ENCODE results near the gene BMPR1A. TPM values are rescaled to one million over a fixed set of nuclear protein-coding genes. Genes with fewer than 3 reads are reported as not detected.
"Not testable (repeated sequence)": the region's sequence is repeated elsewhere in the genome, so short reads cannot be mapped to it uniquely, and the experiment has no call there.

Gene BMPR1A
- polyA plus RNA-seq, 4 donors = 64.5 to 79.4 (median 71.1) TPM

DNA sequence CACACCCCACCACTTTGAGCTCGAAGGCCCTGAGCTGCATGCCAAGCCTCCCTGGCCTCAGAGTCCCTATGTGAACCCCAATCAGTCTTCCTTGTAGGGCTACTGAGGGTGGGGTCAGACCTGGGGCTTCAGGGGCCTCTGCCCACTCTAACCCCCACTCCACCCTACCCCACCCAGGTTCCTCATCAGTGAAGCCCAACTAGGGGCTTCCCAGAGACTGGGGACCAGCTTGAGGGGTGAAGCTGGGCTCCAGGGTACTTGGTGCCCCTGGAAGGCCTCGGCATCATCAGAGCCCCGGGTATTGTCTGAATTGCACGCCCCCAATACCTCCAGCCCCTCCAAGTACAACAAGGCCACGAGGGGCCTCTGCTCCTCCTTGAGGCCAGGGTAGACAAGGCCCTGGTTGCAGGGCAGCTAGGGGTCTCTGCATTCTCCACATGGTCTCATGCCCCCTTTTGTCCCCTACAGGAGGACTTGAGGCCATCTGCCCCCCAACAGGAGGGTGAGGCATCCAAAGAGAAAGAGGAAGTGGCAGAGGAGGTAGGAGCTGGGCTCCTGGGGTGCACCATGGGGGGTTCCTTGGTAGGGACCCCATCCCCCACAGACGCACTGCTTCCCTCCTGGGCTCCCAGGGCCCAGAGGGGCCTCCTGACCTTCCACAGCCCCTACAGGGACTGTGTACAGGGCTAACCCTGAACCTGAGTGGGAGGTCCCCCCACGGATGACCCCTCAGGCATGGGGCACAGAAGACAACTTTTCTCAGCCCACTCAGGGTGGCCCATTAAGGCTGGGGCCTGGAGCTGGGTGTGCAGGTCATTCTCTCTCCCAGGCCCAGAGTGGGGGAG, 205.9 kb downstream of the BMPR1A start:
- DNase-seq (ENCODE audit: low read depth in 4 of 4, low spot score in 2 of 4) = no peak

DNA sequence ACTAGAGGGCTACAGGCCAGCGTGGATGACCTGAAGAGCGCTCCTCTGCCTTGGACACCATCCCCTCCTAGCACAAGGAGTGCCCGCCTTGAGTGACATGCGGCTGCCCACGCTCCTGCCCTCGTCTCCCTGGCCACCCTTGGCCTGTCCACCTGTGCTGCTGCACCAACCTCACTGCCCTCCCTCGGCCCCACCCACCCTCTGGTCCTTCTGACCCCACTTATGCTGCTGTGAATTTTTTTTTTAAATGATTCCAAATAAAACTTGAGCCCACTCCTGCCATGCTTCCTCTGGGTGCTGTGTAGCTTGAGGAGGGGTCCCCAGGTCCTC, 206.5 kb downstream of the BMPR1A start:
- DNase-seq (ENCODE audit: low read depth in 4 of 4, low spot score in 2 of 4) = no peak

GRCh38 chr10:86963341-86963919, 207.0 kb downstream of the BMPR1A start:
- DNase-seq (ENCODE audit: low read depth in 4 of 4, low spot score in 2 of 4) = no peak

- no peak for DNase-seq (ENCODE audit: low read depth in 4 of 4, low spot score in 2 of 4)
Observed at GRCh38 chr10:86964061-86964846, 207.8 kb downstream of the BMPR1A start.

DNA sequence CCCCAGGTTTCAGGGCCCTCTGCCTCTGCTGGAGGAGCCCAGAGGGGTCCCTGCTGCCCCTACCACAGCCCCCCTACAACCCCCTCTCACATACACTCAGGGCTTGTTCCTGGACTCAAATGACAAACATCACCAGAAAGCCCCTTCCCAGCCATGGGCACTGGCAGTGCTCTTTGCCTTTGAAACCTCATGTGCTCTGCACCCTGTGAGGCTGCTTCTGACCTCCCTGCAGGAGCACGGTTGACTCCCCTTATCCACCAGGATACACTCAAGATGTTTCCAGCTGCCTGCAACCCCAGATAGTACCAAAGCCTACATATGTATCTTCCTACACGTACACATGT, 208.4 kb downstream of the BMPR1A start:
- no peak for DNase-seq (ENCODE audit: low read depth in 4 of 4, low spot score in 2 of 4)

DNA sequence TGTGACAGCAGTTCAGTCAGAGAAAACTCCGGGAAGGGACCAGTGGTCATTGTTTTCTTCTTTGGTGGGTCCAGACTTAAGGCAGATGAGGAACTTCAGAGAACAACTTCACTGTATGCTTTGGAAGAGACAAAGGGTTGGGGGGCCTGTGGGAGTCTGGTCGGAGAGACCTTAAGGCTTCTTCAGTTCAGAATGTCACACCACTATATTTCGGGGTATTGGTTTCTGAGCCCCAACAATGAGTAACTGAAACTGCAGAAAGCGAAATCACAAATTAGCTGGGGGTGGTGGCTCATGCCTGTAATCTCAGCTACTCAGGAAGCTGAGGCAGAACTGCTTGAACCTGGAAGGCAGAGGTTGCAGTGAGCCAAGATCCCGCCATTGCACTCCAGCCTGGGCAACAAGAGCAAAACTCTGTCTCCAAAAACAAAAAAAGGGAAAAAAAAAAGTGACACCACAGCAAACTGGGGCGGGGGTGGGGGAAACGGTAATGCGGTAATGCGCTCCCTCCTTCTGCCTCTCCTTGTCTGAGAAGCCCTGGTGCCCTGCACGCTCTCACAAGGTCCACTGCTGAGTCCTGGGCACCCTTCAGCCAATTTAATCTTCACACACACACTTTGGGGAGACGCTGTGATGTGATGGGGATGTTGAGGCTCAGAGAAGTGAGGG, 209.7 kb downstream of the BMPR1A start:
- DNase-seq (ENCODE audit: low read depth in 4 of 4, low spot score in 2 of 4) = no peak

DNA sequence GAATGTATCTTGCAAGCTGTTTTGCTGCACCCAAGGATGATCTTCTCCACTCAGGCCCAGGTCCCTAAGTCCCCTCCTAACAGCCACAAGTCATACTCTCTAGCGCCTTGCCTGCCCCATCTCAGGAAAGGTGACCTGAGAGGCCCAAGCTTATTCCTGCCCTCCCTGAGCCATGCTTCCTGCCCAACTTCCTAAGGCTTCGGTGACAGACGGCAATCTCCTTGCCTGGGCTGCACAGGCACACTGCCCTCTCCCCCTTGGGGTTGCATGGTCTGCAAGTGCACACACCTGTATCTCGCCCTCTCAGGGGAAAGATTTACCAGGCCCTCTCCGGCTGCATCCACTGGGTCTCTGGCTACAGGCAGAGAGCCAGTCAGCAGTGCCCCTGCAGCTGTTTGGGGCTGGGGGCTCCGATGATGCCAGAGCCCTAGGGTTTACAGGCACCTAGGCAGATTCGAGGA, 211.1 kb downstream of the BMPR1A start:
- DNase-seq (ENCODE audit: low read depth in 4 of 4, low spot score in 2 of 4) = no peak

GRCh38 chr10:86968271-86968993, 212.0 kb downstream of the BMPR1A start, which contains the start of gene ADIRF:
TSS of gene ADIRF (plus strand) at chr10:86968482. CDS start at chr10:86968545, 63 bp downstream.
- no peak for DNase-seq (ENCODE audit: low read depth in 4 of 4, low spot score in 2 of 4)

- DNase-seq (ENCODE audit: low read depth in 4 of 4, low spot score in 2 of 4) = no peak
Observed at GRCh38 chr10:86968994-86969355, 212.6 kb downstream of the BMPR1A start.

DNA sequence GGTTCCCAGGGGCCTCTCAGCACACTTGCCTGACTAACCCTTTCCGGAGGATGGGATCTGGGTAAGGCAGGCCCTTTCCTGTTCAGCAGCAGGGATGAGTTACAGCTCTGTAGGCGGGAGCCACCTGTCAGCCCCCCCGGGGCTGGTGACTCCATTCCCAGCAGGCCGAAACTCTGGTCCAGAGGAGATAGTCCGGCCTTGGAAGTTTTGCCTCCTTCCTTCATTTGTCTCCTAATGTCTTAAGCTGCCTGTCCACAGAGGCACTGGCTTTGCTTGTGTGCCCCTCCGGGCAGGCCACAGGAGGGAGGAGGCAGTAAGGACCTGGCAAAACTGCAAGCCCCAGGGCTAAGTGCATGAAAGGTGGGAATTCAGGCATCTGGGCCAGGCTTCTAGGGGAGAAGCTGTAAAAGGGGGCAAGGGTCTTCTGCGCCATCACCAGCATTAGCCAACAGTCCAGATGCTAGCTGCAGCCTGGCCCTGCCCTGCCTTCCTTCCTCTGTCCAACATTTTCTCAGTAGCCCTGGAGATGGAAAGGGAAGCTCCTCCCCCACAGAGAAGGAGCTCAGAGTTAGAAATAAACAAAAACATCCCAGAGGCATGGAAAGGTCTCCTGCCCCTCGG, 213.1 kb downstream of the BMPR1A start:
- DNase-seq (ENCODE audit: low read depth in 4 of 4, low spot score in 2 of 4) = no peak

DNA sequence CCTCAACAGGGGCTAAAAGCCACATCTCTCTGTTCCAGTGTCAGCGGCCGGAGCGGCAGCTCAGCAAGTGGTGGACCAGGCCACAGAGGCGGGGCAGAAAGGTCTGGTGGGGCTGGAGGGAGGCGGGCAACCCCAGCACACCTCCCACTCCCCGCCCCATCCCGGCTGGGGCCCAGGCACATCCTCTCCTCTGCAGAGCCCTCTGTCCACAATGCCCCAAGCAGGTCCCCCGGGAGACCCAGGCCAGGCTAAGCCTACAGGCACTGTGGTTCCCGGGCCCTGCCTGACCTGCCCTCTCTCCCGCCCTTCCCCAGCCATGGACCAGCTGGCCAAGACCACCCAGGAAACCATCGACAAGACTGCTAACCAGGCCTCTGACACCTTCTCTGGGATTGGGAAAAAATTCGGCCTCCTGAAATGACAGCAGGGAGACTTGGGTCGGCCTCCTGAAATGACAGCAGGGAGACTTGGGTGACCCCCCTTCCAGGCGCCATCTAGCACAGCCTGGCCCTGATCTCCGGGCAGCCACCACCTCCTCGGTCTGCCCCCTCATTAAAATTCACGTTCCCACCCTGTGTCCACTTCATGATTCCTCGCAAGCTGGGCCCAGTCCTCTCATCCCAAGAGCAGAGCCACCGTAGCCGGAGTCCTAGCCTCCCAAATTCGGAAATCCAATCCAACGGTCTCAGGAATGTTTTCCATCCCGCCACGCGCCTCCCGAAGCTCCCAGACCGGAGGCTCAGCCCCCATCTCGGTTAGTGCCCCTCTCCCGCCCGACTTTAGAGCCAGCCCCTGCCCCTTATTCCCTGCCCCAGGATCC, 214.0 kb downstream of the BMPR1A start:
- DNase-seq (ENCODE audit: low read depth in 4 of 4, low spot score in 2 of 4) = no peak

DNA sequence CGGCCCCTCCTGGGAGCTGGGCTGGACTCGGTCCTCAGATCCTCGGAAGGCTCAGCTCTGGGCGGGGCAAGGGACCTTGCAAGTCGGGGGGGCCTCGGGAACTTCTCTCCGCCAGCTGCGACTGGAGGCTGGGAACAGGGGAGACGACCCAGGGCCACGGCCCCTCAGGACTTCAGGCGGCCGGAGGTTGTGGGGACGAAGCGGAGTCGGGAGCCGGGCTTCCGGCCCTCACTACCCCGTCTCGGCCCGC, 214.5 kb downstream of the BMPR1A start:
- DNase-seq (ENCODE audit: low read depth in 4 of 4, low spot score in 2 of 4) = no peak

- DNase-seq (ENCODE audit: low read depth in 4 of 4, low spot score in 2 of 4) = peak in 1 of 4 donors; percentile 62
Observed at GRCh38 chr10:86971232-86971991, 215.0 kb downstream of the BMPR1A start.

DNA sequence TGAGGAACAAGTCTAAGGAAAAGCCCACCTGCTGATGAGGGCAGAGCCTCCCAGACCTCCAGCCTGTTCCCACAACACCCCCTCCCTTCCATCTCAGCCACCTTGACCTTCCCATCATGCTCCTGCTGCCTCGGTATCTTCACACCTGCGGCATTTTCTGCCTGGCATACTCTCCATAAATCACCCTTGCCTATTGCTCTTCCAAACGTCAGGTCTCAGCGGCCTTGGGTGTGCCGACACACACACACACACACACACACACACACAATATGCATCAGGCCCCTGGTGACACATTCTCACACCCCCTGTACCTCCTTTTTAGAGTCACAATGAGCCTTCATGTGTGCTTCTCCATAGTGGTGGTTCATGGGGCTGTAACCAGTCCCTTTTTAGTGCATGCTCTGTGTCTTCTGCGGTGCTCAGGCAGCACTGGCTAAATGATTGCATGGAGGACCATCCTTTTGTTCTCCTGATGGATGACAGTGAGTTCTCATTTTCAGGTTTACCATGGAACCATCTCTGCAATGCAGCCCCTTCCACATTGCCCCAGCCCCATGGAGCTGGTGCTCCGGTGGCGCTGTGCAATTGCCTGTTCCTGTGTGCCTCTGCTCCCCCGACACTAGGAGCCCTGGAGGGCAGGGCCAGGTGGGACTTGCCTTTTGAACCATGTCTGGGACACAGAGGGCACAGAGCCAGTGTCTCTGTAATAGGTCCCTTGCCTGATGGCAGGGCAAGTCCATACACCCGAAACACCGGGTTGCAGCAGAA, 216.4 kb downstream of the BMPR1A start:
- no peak for DNase-seq (ENCODE audit: low read depth in 4 of 4, low spot score in 2 of 4)

DNA sequence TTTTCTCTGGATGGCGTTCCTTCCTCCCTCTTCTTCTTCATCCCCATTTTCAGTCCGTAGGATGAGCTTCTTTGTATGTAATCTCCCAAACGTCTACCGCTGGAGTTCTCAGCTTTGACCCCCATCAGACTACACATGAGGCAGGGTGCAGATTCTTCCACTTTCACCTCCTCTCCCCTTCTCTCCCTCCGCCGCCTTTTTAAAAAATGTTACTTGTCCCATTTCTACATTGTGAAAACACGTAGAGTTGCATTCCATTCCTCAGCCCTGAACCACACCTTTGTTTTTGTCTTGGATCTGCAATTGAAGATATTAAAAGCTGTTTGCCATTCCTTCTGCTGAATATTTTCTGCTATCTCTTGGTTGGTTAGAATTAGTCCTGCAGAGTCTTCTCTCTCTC, 218.1 kb downstream of the BMPR1A start:
- DNase-seq (ENCODE audit: low read depth in 4 of 4, low spot score in 2 of 4) = no peak

DNA sequence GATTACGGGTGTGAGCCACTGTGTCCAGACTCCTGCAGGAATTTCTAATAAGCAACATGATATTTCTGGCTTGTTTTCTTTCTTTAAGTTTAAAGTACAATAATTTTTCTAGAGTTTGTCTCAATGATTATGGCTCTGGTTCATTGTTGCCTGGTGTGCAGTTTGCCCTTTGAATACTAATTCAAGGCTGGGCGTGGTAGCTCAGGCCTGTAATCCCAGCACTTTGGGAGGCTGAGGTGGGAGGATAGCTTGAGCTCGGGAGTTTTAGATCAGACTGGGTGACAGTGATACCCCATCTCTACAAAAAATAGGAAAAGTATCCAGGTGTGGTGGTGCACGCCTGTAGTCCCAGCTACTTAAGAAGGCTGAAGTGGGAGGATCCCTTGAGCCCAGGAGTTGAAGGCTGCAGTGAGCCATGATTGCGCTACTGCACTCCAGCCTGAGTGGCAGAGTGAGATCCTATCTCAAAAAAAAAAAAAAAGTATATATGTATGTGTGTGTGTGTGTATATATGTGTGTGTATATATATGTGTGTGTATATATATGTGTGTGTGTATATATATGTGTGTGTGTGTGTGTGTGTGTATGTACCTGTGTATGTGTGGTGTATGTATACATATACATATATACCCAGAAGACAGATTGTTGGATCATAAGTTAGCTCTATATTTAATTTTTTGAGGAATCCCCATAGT, 220.1 kb downstream of the BMPR1A start:
- no peak for DNase-seq (ENCODE audit: low read depth in 4 of 4, low spot score in 2 of 4)

- not testable (repeated sequence) for DNase-seq (ENCODE audit: low read depth in 4 of 4, low spot score in 2 of 4)
Observed at GRCh38 chr10:86978457-86978856, 222.0 kb downstream of the BMPR1A start.
